ENCODE data around the gene MRPL30.
"Not testable (repeated sequence)": the region's sequence is repeated elsewhere in the genome, so short reads cannot be mapped to it uniquely, and the experiment has no call there.

MRPL30 gene

DNA sequence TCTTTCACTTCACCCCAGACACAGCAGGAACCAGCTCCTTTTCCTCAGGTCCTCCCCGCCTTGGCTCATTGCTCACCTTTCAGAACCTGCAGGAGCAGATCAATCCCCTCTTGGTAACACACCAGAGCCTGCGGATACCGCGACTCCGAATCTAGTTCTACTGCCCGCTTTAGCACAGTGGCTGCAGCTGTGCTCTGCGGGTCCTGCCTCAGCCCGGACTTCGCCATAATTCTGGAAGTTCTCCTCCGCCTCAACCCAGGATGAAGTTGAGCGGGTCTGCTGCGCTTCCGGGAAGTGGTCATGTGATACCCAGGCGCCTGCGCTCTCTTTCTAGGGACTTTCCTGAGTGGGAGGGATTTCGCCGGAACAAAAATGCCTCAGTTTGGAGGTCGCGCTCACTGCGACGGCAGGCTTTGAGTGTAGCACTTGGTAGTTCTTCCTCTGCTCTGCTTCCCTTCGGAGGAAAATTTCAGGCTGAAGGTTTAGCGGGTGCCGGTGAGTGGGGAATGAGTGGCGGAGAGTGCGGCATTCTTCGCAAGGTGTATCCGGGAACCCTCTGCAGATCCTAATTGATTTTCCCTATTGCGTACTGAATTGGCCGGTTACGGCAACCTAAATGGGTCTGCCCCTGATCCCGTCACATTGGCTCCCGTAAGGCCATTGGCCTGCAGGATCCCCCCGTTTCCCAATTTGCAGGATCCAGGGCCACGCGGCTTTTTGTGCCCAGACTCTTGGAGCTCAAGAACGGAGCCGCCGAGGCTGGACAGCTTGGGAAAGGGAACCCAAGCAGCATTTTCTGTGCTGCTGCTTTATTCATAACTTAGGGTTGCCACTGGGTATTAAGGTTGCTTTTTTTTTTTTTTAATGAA, at the start of gene MRPL30, which contains the start of gene MITD1:
TSS of gene MRPL30 (plus strand) at position 430 of the 869 bp plus-strand sequence. CDS start 5,020 bp downstream, outside the sequence.
TSS of gene MITD1 (minus strand) at position 304 of the 869 bp plus-strand sequence. CDS start at position 227, 77 bp downstream.
- peak; percentile 85 for DNase-seq
- peak; percentile 92 for ATAC-seq

- not testable (repeated sequence) for DNase-seq, ATAC-seq
These were observed 45.9 kb upstream of the MRPL30 start for GRCh38 chr2:99135044-99135556.

- no peak for DNase-seq
- no peak for ATAC-seq
These were observed 42.0 kb upstream of the MRPL30 start for GRCh38 chr2:99139003-99139402.

GRCh38 chr2:99140056-99140859, 40.7 kb upstream of the MRPL30 start:
- DNase-seq (no peak), ATAC-seq (no peak)

DNA sequence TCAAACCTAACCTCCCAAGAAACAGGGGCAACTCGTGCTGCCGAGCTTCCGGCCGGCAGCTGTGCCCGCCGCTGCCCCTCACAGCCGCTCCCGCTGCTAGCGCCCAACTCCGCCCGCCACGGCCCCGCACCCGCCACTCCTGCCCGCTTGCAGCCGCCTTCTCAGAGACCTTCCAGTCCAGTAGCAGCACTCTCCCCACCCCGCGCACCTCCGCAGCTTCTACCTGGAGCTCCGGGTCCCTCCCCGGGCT, 40.2 kb upstream of the MRPL30 start:
- ATAC-seq (peak; percentile 30), DNase-seq (no peak)

- ATAC-seq, result peak; percentile 96
These were observed 39.6 kb upstream of the MRPL30 start, which contains the start of gene C2orf15 for GRCh38 chr2:99141110-99142108. Gene C2orf15, plus strand, starts transcription at chr2:99141707. Its CDS starts 8,852 bp downstream, at chr2:99150559.

GRCh38 chr2:99150706-99151105, 30.3 kb upstream of the MRPL30 start:
- DNase-seq, result no peak
- ATAC-seq, result no peak

More at GRCh38 chr2:99141110-99142108, 39.6 kb upstream of the MRPL30 start, which contains the start of gene C2orf15:
- DNase-seq, result peak; percentile 97

DNA sequence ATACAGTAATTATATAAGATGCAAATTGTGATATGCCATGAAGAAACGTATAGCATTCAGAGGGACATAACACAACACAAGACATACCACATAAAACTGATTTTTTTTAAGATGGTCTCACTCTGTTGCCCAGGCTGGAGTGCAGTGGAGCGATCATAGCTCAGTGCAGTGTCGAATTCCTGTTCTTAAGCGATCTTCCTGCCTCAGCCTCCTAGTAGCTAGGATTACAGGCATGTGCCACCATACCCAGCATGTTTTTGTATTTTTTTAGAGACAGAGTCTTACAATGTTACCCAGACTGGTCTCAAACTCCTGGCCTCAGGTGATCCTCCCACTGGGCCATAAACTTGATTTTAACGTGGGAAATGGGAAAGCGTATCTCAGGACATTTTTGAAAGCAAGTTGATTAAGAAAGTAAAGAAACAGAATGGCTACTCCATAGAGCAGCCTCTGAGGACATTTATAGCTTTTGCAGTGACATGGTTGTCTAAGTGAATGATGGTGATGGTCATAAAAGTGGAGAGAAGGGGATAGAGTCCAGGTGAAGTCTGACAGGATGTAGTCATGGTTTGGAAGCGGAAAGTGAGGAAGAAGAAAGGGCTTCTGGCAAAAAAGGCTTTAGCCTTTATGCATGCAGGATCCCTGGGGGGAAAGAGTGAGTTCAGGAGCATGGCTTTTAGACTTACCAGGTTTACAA, 28.6 kb upstream of the MRPL30 start:
- ATAC-seq, result no peak
- no peak for DNase-seq

- ATAC-seq (no peak), DNase-seq (no peak)
These were observed 26.9 kb upstream of the MRPL30 start for GRCh38 chr2:99153921-99154604.

DNA sequence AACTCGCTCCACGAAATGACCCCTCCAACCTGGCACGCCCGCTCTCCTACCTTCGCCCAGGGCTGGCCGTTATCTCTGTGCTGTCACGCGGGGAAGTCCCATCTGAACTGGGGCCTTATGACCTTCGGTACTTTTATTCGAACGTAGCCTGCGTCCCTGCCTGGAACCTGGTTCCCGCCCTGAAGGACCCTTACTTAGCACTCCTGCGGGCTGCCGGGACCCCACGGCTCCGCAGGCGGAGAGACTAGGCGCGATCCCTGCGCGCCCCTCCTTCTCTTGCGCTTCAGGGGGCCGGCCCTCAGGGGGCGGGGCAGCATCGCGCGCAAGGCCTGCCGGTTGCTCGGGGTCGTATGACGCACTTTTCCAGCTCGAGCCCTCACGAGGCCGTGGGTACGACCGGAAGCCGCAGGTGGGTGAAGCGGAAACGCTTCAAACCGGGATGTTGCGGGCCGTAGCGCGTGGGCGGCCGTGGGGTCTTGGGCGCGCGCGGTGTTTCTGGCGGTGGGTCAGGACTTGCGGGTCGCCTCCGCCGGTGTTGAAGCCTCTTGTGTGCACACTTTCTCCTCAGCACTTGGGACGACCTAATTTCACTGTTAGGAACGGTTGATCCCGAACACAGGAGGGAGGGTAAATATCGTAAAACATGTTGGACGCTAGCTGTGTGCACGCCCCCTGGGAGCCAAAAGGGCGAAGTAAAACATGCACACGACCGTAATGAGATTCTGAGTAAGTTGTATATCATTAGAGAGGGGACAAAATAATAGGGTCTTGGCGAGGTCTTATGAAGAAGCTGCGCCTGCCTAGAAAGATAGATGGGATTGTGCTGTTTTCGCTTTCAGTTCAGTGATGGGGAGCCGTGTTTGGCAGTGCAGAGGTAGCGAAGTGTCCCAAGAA, 26.1 kb upstream of the MRPL30 start, which contains the start of the genes LIPT1 and TSGA10:
TSS of gene LIPT1 (plus strand) at position 325 of the 894 bp plus-strand sequence. CDS start 6,991 bp downstream, outside the sequence.
TSS of gene TSGA10 (minus strand) at position 300 of the 894 bp plus-strand sequence. CDS start 45,503 bp downstream, outside the sequence.
- DNase-seq (peak; percentile 95), ATAC-seq (peak; percentile 98)

DNA sequence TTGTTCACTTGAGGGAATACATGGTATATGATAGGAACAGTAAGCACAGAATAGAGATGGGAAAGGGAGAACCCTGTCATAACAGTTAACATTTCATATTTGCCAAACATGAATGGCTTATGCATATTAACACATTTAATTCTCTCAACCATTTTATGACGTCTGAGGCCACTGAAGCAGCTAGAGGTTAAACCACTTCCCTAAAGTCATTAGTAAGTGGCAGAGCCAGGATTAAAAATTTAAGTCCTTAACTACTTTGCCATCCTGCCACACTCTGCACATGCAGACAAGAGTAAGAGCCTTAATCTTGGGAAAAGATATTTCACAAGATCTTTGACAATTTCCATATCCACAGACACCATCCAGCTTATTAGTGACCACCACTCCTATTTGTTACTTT, 24.1 kb upstream of the MRPL30 start:
- DNase-seq (no peak), ATAC-seq (no peak)

DNA sequence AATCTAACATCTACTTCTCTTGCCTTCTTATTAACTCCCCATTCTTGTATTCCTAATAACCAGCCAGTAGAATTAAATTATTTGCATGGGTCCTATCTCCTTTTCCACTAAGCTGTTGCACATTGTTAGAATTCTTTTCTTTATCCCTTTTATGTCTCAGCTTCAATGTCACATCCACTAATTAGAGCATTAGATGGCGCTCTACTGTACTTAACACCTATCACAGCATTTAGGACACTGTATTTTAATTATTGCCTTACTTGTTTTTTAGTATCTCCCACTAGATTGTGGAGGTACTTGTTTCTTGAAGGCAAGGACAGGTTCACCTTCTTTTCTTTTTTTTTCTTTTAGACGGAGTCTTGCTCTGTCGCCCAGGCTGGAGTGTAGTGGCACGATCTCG, 22.4 kb upstream of the MRPL30 start:
- no peak for DNase-seq
- ATAC-seq, result no peak

- DNase-seq (no peak), ATAC-seq (no peak)
These were observed 21.4 kb upstream of the MRPL30 start for GRCh38 chr2:99159594-99159993.

DNA sequence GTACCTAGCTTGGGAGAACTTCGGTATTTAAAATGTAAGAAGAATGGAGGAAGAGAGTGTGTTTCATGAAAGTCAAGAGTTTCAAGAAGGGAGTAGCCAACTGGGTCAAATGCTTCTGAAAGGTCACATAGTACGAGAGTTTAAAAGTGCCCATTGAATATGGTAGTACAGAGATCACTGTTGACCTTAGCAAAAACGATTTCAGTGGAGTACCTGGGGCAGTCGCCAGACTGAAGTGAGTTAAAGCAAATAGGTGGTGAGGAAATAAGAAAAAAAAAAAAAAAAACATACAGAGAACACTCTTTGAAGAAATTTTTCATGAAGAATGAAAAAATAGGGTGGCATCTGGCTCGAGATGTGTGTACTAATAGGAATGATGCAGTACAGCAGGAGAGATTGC, 14.8 kb upstream of the MRPL30 start:
- ATAC-seq, result no peak
- no peak for DNase-seq

DNA sequence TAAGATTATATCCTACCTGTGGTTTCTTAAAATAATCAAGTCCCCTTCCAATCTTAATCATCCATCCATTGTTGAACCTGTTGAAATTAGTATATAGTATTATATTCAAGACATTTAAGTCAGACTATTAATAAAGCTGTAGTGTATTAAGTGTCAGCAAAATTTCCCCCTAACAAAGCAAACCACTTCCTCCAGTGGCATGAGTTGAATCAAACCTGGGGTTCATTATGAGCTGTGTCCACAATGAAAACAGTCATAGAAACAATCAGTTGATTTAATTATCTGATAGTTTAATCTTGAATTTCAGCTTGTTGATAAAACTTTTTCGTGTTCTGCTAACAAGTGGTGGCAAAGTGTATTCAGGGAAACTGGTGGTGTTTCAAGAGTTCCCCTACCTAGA, 11.4 kb upstream of the MRPL30 start:
- ATAC-seq (peak; percentile 28), DNase-seq (no peak)

DNA sequence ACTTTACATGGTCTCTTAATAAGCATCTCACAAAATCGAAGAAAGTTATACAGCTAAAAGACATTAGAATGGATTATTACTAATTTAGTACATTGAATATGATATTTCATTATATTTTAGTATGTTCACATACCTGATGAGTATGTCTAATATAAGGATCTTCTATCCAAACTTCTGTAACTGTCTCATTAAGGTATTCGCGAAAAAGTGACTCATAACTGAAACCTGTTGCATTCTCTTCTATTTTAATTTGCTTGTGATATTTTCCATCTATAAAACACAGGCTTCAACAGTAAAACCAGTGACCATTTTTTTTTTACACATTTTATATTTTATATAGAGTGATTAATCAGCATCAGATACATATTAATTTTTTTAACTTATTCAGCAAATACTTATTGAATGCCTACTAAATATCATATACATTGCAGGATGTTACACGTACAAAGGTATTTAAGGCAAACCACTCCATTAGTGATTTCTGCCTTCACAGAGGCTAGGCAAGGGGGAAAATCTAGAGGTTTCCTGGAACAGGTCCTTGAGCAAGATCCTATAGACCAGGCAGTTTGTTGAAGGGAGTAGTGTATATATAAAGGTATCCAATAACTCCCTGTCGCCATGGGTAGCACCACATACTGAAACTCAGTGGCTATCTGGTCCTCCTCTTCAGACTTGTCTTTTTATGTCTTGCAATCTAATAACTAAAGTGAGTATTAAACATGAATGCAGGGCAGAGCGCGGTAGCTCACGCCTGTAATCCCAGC, 9.4 kb upstream of the MRPL30 start:
- ATAC-seq (peak; percentile 32), DNase-seq (no peak)

- DNase-seq, result no peak
- no peak for ATAC-seq
These were observed 628 bp downstream of the MRPL30 start for GRCh38 chr2:99181624-99182000.

DNA sequence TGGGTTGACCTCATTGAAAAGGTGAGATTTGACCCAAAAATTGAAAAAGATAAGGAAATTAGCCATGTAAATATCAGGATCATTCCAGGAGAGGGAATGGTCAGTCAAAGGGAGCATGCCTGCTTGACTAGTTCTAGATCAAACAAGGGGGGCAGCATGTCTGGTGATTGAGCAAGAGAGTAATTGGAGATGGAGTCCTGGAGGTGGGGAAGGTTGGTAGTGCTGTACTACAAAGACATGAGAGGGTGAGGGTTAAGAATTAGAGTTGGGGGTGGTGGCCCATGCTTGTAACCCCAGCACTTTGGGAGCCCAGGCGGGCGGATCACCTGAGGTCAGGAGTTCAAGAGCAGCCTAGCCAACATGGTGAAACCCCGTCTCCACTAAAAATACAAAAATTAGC, 2.0 kb downstream of the MRPL30 start:
- no peak for DNase-seq
- no peak for ATAC-seq

All from stimulated activated naive CD8-positive, alpha-beta T cell treated with anti-CD3 and anti-CD28 coated beads, Interleukin-15, Interleukin-2, amounts not matched to agents 100 U/mL and 50 U/mL, for 24 hours (primary cell).